Left ventricle myocardium inferior (tissue), 1 donor: ENCODE measurements around the gene LAMB4. TPM values are rescaled to one million over a fixed set of nuclear protein-coding genes. Genes with fewer than 3 reads are reported as not detected.

Experiments
- DNase-seq: peaks from one replicate; pipeline ENCODE4 v3.0.0-alpha.2; 2020
- H3K27ac ChIP-seq: fragments of 200-600 bp; replicated peaks from 2 replicates; pipeline ENCODE4 v1.8.0; 2021
- H3K27me3 ChIP-seq: fragments of 200-600 bp; 2 replicates; pipeline ENCODE4 v1.8.0; 2021; ENCODE audit warnings: low read depth
- H3K36me3 ChIP-seq: fragments of 200-600 bp; 2 replicates; pipeline ENCODE4 v1.8.0; 2021
- H3K4me1 ChIP-seq: fragments of 200-600 bp; 2 replicates; pipeline ENCODE4 v1.8.0; 2021
- H3K4me3 ChIP-seq: fragments of 200-600 bp; 2 replicates; pipeline ENCODE4 v1.8.0; 2021; ENCODE audit warnings: mild to moderate bottlenecking, moderate library complexity
- H3K9me3 ChIP-seq: fragments of 200-600 bp; replicated peaks from 2 replicates; pipeline ENCODE4 v1.8.0; 2021
- intact Hi-C: fragments of 100-400 bp; cut with micrococcal nuclease; formaldehyde crosslinking; loops from one replicate; pipeline ENCODE4 v1.11.0; 2022
- total RNA-seq: library from RNA; stranded (reverse); fragmentation: NEBNext Ultra II Directional; extraction: Animal tissue kit (Norgen Biotek cat#: 25700); gene quantifications from one replicate; pipeline ENCODE4 v1.2.1, GENCODE V29; 2021
- TF ChIP-seq, protein P1 (sequence below): fragments of 200-600 bp; IDR thresholded peaks from 2 replicates; pipeline ENCODE4 v1.8.0; 2021; ENCODE audit warnings: antibody characterized with exemption, mild to moderate bottlenecking, borderline replicate concordance
- donor health status: DM: no; HTN: yes; CAD: no; lungs with severe emphysema.

LAMB4 gene
- total RNA-seq, 1 donor from 2014 or later = 0.33 TPM

DNA sequence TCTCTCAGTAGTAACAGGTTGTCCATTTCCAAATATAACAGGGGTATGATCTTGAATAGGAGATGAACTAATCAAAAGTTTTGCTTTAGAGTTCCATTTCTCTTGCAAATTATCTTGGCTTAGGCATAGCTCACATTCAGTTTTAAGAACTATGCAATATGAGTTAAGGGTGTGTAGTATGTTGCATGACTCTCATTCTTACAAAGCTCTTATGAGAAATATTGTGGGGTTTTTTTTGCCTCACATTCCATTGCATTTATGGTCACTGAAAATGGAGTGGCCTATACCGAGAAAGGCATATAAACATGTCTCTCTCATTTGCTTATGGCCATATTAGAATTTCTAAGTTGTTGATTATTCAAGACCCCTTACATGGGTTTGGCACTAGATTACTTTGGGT lies 78.7 kb downstream of the LAMB4 start:
- DNase-seq = no peak
- Histone ChIP-seq H3K27ac (no peak overlapping the region), H3K36me3 (no peaks in the 10 kb centered on the region), H3K4me1 (peaks cover 5% of the 10 kb centered on the region), H3K4me3 (no peak overlapping the region), H3K27me3 (no peaks in the 10 kb centered on the region), H3K9me3 (no peaks in the 10 kb centered on the region)
- intact Hi-C loops = no loop called here
- TF ChIP-seq, protein P1, sequence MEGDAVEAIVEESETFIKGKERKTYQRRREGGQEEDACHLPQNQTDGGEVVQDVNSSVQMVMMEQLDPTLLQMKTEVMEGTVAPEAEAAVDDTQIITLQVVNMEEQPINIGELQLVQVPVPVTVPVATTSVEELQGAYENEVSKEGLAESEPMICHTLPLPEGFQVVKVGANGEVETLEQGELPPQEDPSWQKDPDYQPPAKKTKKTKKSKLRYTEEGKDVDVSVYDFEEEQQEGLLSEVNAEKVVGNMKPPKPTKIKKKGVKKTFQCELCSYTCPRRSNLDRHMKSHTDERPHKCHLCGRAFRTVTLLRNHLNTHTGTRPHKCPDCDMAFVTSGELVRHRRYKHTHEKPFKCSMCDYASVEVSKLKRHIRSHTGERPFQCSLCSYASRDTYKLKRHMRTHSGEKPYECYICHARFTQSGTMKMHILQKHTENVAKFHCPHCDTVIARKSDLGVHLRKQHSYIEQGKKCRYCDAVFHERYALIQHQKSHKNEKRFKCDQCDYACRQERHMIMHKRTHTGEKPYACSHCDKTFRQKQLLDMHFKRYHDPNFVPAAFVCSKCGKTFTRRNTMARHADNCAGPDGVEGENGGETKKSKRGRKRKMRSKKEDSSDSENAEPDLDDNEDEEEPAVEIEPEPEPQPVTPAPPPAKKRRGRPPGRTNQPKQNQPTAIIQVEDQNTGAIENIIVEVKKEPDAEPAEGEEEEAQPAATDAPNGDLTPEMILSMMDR = no peak

DNA sequence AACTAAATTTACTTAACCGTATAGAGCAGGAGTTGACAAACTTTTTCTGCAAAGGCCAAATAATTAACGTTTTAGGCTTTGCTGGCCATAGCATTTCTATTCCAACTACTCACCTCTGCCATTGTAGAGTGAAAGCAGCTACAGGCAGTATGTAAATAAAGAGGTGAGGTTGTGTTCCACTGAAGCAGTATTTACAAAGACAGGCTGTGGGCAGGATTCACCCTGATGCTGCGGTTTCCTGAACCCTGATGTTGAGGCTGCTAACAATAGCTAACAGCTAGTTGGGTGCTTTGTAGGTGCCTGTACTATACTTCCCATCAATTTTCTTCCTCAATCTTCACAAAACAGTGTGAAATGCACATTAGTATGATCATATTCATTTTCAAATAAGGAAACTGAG lies 80.2 kb downstream of the LAMB4 start:
- peaks cover 3% of the 10 kb centered on the region for H3K4me1 ChIP-seq
- no peak overlapping the region for H3K4me3 ChIP-seq
- intact Hi-C loops = no loop called here
- TF ChIP-seq, protein P1 = no peak
- no peaks in the 10 kb centered on the region for H3K36me3 ChIP-seq
- no peaks in the 10 kb centered on the region for H3K9me3 ChIP-seq
- no peak for DNase-seq
- H3K27me3 ChIP-seq = no peaks in the 10 kb centered on the region
- H3K27ac ChIP-seq = no peak overlapping the region

DNA sequence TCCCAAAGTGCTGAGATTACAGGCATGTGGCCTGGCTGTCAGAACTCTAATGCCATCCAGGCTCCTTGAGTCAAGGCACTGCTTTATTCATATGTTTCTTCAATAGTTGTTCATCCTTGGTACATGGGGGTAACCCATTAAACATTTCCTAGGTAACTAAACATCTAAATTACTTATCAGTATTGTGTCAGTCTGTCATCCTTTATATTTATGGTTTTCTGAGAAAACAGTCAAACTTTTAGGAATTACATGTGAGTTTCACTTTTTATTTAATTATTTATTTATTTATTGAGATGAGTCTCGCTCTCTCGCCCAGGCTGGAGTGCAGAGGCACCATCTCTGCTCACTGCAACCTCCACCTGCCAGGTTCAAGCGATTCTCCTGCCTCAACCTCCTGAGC lies 81.7 kb downstream of the LAMB4 start:
- no peaks in the 10 kb centered on the region for H3K36me3 ChIP-seq
- no peak for DNase-seq
- H3K9me3 ChIP-seq = no peaks in the 10 kb centered on the region
- no peak overlapping the region for H3K27ac ChIP-seq
- no peaks in the 10 kb centered on the region for H3K27me3 ChIP-seq
- H3K4me3 ChIP-seq = no peak overlapping the region
- intact Hi-C loops = no loop called here
- H3K4me1 ChIP-seq = peaks cover 3% of the 10 kb centered on the region
- TF ChIP-seq, protein P1 = no peak

DNA sequence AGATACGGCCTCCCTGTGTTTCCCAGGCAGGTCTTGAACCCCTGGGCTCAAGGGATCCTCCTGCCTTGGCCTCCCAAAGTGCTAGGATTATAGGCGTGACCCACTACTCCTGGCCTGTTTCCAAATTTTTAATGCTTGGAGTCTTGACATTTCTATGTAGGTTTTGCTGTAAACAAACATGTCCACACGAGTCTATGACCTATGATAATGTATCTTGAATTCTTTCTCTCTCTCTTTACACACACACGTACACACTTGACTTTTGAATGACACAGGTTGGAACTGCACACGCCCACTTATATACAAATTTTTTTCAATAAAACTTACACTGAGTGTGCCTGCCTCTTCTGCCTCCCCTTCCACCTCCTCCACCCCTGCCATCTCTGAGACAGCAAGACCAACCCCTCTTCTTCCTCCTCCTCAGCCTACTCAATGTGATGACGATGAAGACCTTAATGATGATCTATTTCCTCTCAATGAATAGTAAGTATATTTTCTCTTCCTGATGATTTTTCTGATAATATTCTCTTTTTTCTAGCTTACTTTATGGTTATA lies 83.1 kb downstream of the LAMB4 start:
- intact Hi-C loops = no loop called here
- Histone ChIP-seq H3K27me3 (no peaks in the 10 kb centered on the region), H3K4me3 (no peak overlapping the region), H3K27ac (no peak overlapping the region), H3K36me3 (no peaks in the 10 kb centered on the region), H3K4me1 (peaks cover 3% of the 10 kb centered on the region), H3K9me3 (no peaks in the 10 kb centered on the region)
- DNase-seq = no peak
- TF ChIP-seq, protein P1 = no peak

DNA sequence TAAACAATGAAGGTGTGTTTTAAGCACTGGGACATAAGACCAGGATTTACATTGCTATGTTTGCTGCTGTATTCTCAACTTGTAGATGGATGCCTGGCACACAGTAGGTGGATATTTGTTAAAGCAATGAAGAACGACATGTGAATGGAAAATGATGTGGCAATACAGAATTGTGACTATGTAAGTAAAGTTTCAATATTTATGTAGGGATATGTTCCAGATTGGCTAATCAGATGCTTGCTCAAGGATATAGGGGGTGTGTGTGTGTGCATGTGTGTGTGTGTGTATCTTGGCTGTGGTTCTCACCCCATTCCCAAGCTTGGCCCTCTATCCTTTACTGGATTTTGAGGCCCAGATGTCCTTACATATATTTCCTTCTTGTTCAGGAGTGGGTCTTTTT lies 84.5 kb downstream of the LAMB4 start:
- Histone ChIP-seq H3K36me3 (no peaks in the 10 kb centered on the region), H3K27me3 (no peaks in the 10 kb centered on the region), H3K27ac (peak overlapping the region; percentile 24), H3K4me3 (no peak overlapping the region), H3K4me1 (peaks cover 3% of the 10 kb centered on the region), H3K9me3 (no peaks in the 10 kb centered on the region)
- intact Hi-C loops = no loop called here
- TF ChIP-seq, protein P1 = no peak
- no peak for DNase-seq
